WERI-Rb-1 (cell line): ENCODE results near the gene GATA2.
A peak's percentile ranks its signal among the peaks of the same experiment; 100 is the strongest.

Experiments used
- DNase-seq: peaks from one replicate; pipeline ENCODE4 v3.0.0-alpha.2; 2020
- H3K27ac ChIP-seq: fragments of 250-450 bp; sonication (Bioruptor Pico); 2 replicates; pipeline ENCODE4 v1.5.1; 2020; ENCODE audit warnings: mild to moderate bottlenecking, moderate library complexity
- H3K27me3 ChIP-seq: fragments of 250-450 bp; sonication (Bioruptor Pico); 2 replicates; pipeline ENCODE4 v1.5.1; 2021; ENCODE audit warnings: mild to moderate bottlenecking, low read depth, moderate library complexity; ENCODE audit not compliant: insufficient read depth, severe bottlenecking
- H3K36me3 ChIP-seq: fragments of 250-450 bp; sonication (Bioruptor Pico); 2 replicates; pipeline ENCODE4 v1.5.1; 2020; ENCODE audit warnings: mild to moderate bottlenecking, moderate library complexity
- H3K4me3 ChIP-seq: 2 replicates; pipeline ENCODE4 v1.5.1; 2011; ENCODE audit warnings: low read depth, mild to moderate bottlenecking, control low read depth, low read length
- H3K9me3 ChIP-seq: fragments of 250-450 bp; sonication (Bioruptor Pico); 2 replicates; pipeline ENCODE4 v1.5.1; 2021; ENCODE audit warnings: mild to moderate bottlenecking, moderate library complexity; ENCODE audit not compliant: severe bottlenecking
- TF ChIP-seq, protein P1 (sequence below): IDR thresholded peaks from 2 replicates; pipeline ENCODE4 v1.5.1; 2011; ENCODE audit warnings: low read depth, mild to moderate bottlenecking, control low read depth, inconsistent platforms, low read length

The GATA2 gene

GRCh38 chr3:128442949-128443348 is 50.1 kb downstream of the GATA2 start:
- Histone ChIP-seq H3K36me3 (no peaks in the 10 kb centered on the region), H3K27ac (no peak overlapping the region), H3K4me3 (no peak overlapping the region), H3K9me3 (no peaks in the 10 kb centered on the region), H3K27me3 (peaks cover 23% of the 10 kb centered on the region)
- TF ChIP-seq, protein P1, sequence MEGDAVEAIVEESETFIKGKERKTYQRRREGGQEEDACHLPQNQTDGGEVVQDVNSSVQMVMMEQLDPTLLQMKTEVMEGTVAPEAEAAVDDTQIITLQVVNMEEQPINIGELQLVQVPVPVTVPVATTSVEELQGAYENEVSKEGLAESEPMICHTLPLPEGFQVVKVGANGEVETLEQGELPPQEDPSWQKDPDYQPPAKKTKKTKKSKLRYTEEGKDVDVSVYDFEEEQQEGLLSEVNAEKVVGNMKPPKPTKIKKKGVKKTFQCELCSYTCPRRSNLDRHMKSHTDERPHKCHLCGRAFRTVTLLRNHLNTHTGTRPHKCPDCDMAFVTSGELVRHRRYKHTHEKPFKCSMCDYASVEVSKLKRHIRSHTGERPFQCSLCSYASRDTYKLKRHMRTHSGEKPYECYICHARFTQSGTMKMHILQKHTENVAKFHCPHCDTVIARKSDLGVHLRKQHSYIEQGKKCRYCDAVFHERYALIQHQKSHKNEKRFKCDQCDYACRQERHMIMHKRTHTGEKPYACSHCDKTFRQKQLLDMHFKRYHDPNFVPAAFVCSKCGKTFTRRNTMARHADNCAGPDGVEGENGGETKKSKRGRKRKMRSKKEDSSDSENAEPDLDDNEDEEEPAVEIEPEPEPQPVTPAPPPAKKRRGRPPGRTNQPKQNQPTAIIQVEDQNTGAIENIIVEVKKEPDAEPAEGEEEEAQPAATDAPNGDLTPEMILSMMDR = no peak
- no peak for DNase-seq

DNA sequence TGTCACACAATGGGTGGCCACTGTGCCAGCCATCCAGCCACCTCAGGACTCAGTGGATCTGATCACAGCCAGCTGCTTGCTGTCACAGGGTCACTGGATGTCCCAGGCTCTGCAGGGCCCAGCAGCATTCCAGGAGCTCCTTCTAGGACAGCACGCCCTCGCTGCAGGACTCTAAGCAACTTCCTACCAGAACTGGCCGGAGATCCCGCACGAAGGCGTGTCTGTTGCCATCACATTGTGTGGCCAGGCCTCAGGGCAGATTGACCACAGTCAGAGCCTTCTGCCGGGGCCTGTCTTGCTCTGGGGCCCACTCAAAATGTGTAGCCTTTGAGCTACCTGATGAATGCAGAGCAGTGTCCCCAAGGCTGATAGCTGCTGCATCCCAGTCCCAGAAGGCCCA is 50.9 kb downstream of the GATA2 start:
- Histone ChIP-seq H3K4me3 (no peak overlapping the region), H3K27me3 (peaks cover 19% of the 10 kb centered on the region), H3K9me3 (no peaks in the 10 kb centered on the region), H3K36me3 (no peaks in the 10 kb centered on the region), H3K27ac (no peak overlapping the region)
- TF ChIP-seq, protein P1 = no peak
- no peak for DNase-seq

DNA sequence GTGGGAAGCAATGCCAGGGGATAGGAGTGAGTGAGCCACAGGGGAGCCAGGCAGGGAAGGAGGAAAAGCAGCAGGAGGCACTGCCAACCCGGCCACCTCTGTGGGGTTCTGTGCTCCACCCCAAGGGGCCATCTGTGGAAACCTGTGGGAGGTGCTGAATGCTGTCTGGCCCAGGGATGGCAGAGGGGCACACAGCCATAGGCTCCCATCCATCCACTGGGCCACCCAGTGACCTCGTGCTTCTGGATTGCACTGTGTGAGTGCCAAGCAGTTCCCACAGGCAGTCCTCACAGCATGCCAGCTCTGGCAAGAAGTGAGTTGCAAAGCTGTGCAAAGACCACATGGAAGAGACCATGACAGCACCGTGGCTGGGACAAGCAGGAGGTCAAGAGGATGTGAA is 53.8 kb downstream of the GATA2 start:
- Histone ChIP-seq H3K27ac (no peak overlapping the region), H3K27me3 (peaks cover 16% of the 10 kb centered on the region), H3K4me3 (no peak overlapping the region), H3K9me3 (no peaks in the 10 kb centered on the region), H3K36me3 (no peaks in the 10 kb centered on the region)
- TF ChIP-seq, protein P1 = no peak
- no peak for DNase-seq

DNA sequence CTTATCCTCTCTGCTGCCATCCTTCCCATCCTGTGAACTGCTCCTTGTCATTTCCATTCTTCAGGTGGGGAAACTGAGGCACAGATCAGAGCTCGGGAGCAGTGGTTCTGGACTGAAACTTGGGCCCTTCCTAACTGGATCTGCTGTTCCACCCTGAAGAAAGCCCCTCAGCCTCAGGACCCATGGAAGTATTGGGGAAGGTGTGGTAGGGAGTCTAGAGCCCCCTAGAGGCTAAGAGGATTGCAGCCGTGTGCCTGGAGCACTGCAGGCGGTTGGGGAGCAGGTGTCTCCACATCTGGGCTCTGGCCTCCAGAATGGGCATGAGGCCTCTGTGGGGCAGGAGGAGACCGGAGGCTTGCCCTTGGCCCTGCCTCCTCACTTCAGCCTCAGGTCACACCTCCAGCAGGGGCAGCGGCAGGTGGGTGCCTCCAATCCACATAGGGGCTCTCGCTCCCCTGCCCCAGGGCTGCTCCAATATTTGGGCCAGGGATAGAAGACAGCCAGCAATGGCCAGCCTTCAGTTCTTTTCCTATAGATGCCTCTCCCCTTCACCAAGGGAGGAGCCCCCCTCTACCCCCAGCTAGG is 54.4 kb downstream of the GATA2 start:
- TF ChIP-seq, protein P1 = peak; percentile 86
- no peaks in the 10 kb centered on the region for H3K36me3 ChIP-seq
- no peaks in the 10 kb centered on the region for H3K9me3 ChIP-seq
- no peak overlapping the region for H3K27ac ChIP-seq
- no peak overlapping the region for H3K4me3 ChIP-seq
- DNase-seq = no peak
- peaks cover 20% of the 10 kb centered on the region for H3K27me3 ChIP-seq

- Histone ChIP-seq H3K27ac (no peak overlapping the region), H3K9me3 (no peaks in the 10 kb centered on the region), H3K27me3 (peaks cover 36% of the 10 kb centered on the region), H3K4me3 (no peak overlapping the region), H3K36me3 (no peaks in the 10 kb centered on the region)
- TF ChIP-seq, protein P1 = no peak
- no peak for DNase-seq
Observed at GRCh38 chr3:128436214-128436613, 56.8 kb downstream of the GATA2 start.

DNA sequence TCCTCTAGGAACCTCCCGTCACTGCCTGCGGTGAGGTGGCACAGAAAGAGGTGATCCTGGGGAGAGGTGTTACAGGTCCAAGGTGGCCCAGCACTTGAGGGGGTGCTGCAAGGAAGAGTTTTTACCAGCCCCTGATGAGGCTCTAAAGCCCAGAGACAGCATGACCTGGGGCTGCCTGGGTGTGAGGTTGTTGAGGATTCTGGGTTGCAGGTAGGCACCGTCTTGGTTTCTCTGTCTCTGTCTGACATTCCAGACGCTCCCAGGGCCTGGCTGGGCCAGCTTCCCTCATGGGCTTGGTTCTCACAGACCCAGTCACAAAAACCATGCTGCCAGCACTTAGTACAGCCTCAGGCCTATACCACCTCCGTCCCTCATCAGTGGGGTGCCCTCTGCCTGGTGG is 57.4 kb downstream of the GATA2 start:
- Histone ChIP-seq H3K27ac (no peak overlapping the region), H3K9me3 (no peaks in the 10 kb centered on the region), H3K4me3 (no peak overlapping the region), H3K27me3 (peaks cover 36% of the 10 kb centered on the region), H3K36me3 (no peaks in the 10 kb centered on the region)
- no peak for DNase-seq
- TF ChIP-seq, protein P1 = no peak
